ENCODE measurements around the gene DPM3.
"Not testable (repeated sequence)": the region's sequence is repeated elsewhere in the genome, so short reads cannot be mapped to it uniquely, and the experiment has no call there.

DPM3 gene

GRCh38 chr1:155163785-155164184, 23.5 kb upstream of the DPM3 start:
- not testable (repeated sequence) for H3K27ac ChIP-seq (ENCODE audit: low read depth, low read length); H3K36me3 ChIP-seq (ENCODE audit: control insufficient read depth, insufficient read depth, low read length); H3K4me3 ChIP-seq (ENCODE audit: low read length); H3K4me1 ChIP-seq (ENCODE audit: control insufficient read depth, insufficient read depth, low read length); H3K27me3 ChIP-seq (ENCODE audit: control insufficient read depth, insufficient read depth, low read length); H3K9ac ChIP-seq (ENCODE audit: low read length)

DNA sequence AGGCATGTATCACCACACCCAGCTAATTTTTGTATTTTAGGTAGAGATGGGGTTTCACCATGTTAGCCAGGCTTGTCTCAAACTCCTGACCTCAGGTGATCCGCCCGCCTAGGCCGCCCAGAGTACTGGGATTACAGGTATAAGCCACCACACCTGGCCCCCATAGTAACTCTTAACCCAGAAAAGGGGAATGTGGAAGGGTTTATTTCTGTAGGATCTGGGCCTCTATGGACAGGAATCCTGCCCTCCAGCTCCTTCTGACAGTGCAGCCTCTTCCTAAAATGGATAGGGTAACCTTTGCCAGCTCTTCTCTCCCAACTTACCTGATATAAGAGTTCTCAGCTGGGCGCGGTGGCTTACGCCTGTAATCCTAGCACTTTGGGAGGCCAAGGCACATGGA, 22.3 kb upstream of the DPM3 start:
- H3K27ac ChIP-seq (ENCODE audit: low read depth, low read length); H3K27me3 ChIP-seq (ENCODE audit: control insufficient read depth, insufficient read depth, low read length); H3K4me3 ChIP-seq (ENCODE audit: low read length); H3K9ac ChIP-seq (ENCODE audit: low read length); H3K36me3 ChIP-seq (ENCODE audit: control insufficient read depth, insufficient read depth, low read length); H3K4me1 ChIP-seq (ENCODE audit: control insufficient read depth, insufficient read depth, low read length): not testable (repeated sequence)

DNA sequence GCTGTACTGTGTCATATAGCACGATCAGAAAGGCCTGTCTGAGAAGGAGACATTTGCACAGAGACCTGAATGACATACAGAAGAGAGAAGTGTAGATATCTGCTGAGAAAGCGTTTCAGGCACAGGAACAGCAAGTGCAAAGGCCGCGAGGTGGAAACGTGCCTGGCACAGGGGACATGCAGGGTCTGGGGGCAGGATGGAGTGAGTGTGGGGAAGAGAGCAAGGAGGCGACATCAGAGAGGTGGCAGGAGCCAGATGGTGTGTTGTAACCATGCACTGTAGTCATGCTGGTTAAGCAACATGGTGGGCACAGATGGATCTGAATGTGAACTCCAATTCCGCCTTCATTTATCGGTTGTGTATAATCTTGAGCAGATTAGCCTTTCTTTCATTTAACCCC, 19.8 kb upstream of the DPM3 start:
- H3K4me3 ChIP-seq (ENCODE audit: low read length) = no peak overlapping the region
- H3K36me3 ChIP-seq (ENCODE audit: control insufficient read depth, insufficient read depth, low read length) = no peaks in the 10 kb centered on the region
- H3K27ac ChIP-seq (ENCODE audit: low read depth, low read length) = no peak overlapping the region
- no peaks in the 10 kb centered on the region for H3K4me1 ChIP-seq (ENCODE audit: control insufficient read depth, insufficient read depth, low read length)
- H3K27me3 ChIP-seq (ENCODE audit: control insufficient read depth, insufficient read depth, low read length) = no peaks in the 10 kb centered on the region
- no peak overlapping the region for H3K9ac ChIP-seq (ENCODE audit: low read length)

DNA sequence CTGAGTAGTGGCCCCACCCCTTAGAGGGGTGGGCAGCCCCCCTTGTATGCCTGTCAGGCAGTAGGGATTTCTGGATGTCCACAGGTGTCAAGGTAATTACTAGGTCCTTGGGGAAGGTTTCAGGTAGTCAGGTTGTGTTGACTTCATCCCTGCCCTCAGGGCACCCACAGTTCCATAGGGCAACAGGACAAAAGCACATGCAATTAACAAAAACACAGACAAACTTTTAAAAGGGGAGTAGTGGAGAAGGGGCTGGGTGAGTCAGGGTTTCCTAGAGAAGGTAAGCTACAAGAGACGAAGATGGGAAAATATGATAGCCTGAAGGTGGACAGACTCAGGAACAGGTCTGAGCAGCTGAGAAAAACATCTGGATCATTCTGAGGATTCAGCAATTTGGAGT, 18.7 kb upstream of the DPM3 start:
- H3K27me3 ChIP-seq (ENCODE audit: control insufficient read depth, insufficient read depth, low read length) = no peaks in the 10 kb centered on the region
- H3K4me3 ChIP-seq (ENCODE audit: low read length) = no peak overlapping the region
- H3K4me1 ChIP-seq (ENCODE audit: control insufficient read depth, insufficient read depth, low read length) = no peaks in the 10 kb centered on the region
- H3K27ac ChIP-seq (ENCODE audit: low read depth, low read length) = no peak overlapping the region
- H3K36me3 ChIP-seq (ENCODE audit: control insufficient read depth, insufficient read depth, low read length) = no peaks in the 10 kb centered on the region
- no peak overlapping the region for H3K9ac ChIP-seq (ENCODE audit: low read length)

DNA sequence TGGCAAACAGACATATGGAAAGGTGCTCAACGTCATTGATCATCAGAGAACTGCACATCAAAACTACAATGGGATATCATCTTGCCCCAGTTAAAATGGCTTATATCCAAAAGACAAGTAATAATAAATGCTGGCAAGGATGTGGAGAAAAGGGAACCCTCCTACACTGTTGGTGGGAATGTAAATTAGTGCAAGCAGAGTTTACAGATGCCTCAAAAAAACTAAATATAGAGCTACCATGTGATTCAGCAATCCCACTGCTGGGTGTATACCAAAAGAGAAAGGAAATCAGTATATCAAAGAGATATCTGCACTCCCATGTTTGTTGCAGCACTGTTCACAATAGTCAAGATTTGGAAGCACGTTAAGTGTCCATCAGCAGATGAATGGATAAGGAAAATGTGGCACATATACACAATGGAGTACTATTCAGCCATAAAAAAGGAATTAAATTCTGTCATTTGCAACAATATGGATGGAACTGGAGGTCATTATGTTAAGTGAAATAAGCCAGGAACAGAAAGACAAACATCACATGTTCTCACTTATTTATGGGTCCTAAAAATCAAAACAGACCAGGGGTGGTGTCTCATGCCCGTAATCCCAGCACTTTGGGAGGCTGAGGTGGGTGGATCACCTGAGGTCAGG, 15.8 kb upstream of the DPM3 start:
- H3K9ac ChIP-seq (ENCODE audit: low read length); H3K36me3 ChIP-seq (ENCODE audit: control insufficient read depth, insufficient read depth, low read length); H3K27me3 ChIP-seq (ENCODE audit: control insufficient read depth, insufficient read depth, low read length); H3K4me1 ChIP-seq (ENCODE audit: control insufficient read depth, insufficient read depth, low read length); H3K4me3 ChIP-seq (ENCODE audit: low read length); H3K27ac ChIP-seq (ENCODE audit: low read depth, low read length): not testable (repeated sequence)

- no peaks in the 10 kb centered on the region for H3K27me3 ChIP-seq (ENCODE audit: control insufficient read depth, insufficient read depth, low read length)
- no peak overlapping the region for H3K9ac ChIP-seq (ENCODE audit: low read length)
- H3K4me1 ChIP-seq (ENCODE audit: control insufficient read depth, insufficient read depth, low read length) = no peaks in the 10 kb centered on the region
- no peak overlapping the region for H3K27ac ChIP-seq (ENCODE audit: low read depth, low read length)
- no peak overlapping the region for H3K4me3 ChIP-seq (ENCODE audit: low read length)
- no peaks in the 10 kb centered on the region for H3K36me3 ChIP-seq (ENCODE audit: control insufficient read depth, insufficient read depth, low read length)
Observed at GRCh38 chr1:155145491-155145890, 5.2 kb upstream of the DPM3 start.

GRCh38 chr1:155141749-155142148, 1.4 kb upstream of the DPM3 start:
- Histone ChIP-seq H3K36me3 (ENCODE audit: control insufficient read depth, insufficient read depth, low read length) (no peaks in the 10 kb centered on the region), H3K27me3 (ENCODE audit: control insufficient read depth, insufficient read depth, low read length) (no peaks in the 10 kb centered on the region), H3K4me1 (ENCODE audit: control insufficient read depth, insufficient read depth, low read length) (peaks cover 3% of the 10 kb centered on the region), H3K4me3 (ENCODE audit: low read length) (no peak overlapping the region), H3K27ac (ENCODE audit: low read depth, low read length) (no peak overlapping the region), H3K9ac (ENCODE audit: low read length) (no peak overlapping the region)

- Histone ChIP-seq H3K27ac (ENCODE audit: low read depth, low read length) (peak overlapping the region; percentile 92), H3K4me3 (ENCODE audit: low read length) (peak overlapping the region; percentile 91), H3K9ac (ENCODE audit: low read length) (no peak overlapping the region), H3K4me1 (ENCODE audit: control insufficient read depth, insufficient read depth, low read length) (peaks cover 4% of the 10 kb centered on the region), H3K27me3 (ENCODE audit: control insufficient read depth, insufficient read depth, low read length) (no peaks in the 10 kb centered on the region), H3K36me3 (ENCODE audit: control insufficient read depth, insufficient read depth, low read length) (no peaks in the 10 kb centered on the region)
Observed at GRCh38 chr1:155140630-155140953, 261 bp upstream of the DPM3 start.

DNA sequence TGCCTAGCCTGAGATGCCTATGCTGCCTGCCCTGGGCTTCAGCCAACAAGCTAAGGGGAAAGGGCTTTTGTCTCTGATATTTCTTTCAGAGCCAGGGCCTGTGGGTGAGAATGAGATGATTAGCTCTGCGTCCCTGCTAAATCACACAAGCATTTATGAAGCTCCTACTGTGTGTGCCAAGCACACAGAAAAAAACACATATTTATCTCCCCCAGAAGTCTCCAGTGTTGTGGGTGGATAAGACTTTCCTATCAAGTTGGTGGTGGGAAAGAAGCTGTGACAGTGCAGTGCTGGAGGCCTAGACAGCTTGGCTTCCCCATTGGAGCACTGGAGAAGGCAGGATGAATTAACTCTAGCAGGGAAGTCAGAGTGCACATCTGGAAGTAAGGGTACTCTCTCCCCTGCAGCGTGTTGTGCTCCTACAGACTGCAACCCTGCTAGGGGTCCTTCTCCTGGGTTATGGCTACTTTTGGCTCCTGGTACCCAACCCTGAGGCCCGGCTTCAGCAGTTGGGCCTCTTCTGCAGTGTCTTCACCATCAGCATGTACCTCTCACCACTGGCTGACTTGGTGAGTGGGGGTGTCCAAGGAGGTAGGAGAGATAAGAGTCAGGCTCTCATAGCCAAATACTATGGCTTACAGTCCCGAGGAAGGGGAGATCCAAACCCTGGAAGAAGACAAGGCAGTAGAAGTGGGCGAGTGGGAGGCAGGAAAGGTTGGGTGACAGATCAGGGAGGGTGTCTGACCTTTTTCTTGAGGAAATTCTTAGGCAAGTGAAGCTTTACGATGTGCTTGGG, 3.0 kb downstream of the DPM3 start:
- peak overlapping the region; percentile 54 for H3K4me3 ChIP-seq (ENCODE audit: low read length)
- H3K36me3 ChIP-seq (ENCODE audit: control insufficient read depth, insufficient read depth, low read length) = peaks cover 11% of the 10 kb centered on the region
- peak overlapping the region; percentile 41 for H3K27ac ChIP-seq (ENCODE audit: low read depth, low read length)
- H3K4me1 ChIP-seq (ENCODE audit: control insufficient read depth, insufficient read depth, low read length) = peaks cover 8% of the 10 kb centered on the region
- no peaks in the 10 kb centered on the region for H3K27me3 ChIP-seq (ENCODE audit: control insufficient read depth, insufficient read depth, low read length)
- H3K9ac ChIP-seq (ENCODE audit: low read length) = no peak overlapping the region

DNA sequence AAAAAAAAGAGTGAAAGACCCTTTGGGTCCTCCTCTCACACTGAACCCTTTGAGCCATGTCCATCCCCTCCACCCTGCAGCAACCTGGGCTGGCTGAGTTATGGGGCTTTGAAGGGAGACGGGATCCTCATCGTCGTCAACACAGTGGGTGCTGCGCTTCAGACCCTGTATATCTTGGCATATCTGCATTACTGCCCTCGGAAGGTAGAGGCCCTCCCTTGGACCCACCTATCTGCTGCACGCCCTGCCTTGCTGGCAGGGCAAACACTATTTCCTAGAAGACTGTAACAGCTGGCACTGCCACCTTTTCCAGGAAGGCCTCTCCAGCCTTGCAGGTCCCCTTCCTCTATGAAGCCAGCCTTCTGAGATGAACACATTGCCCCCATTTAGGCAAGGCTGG, 3.6 kb downstream of the DPM3 start:
- H3K9ac ChIP-seq (ENCODE audit: low read length) = no peak overlapping the region
- peak overlapping the region; percentile 54 for H3K4me3 ChIP-seq (ENCODE audit: low read length)
- H3K4me1 ChIP-seq (ENCODE audit: control insufficient read depth, insufficient read depth, low read length) = peaks cover 8% of the 10 kb centered on the region
- peak overlapping the region; percentile 41 for H3K27ac ChIP-seq (ENCODE audit: low read depth, low read length)
- H3K36me3 ChIP-seq (ENCODE audit: control insufficient read depth, insufficient read depth, low read length) = peaks cover 13% of the 10 kb centered on the region
- H3K27me3 ChIP-seq (ENCODE audit: control insufficient read depth, insufficient read depth, low read length) = no peaks in the 10 kb centered on the region

GRCh38 chr1:155135415-155136028, 4.8 kb downstream of the DPM3 start, which contains the start of gene SLC50A1:
Gene SLC50A1 (plus strand): TSS chr1:155135852. CDS start chr1:155135912, 60 bp downstream.
- Histone ChIP-seq H3K4me1 (ENCODE audit: control insufficient read depth, insufficient read depth, low read length) (peaks cover 8% of the 10 kb centered on the region), H3K27ac (ENCODE audit: low read depth, low read length) (peak within 1 kb of the TSS; percentile 99), H3K9ac (ENCODE audit: low read length) (peak within 1 kb of the TSS; percentile 97), H3K36me3 (ENCODE audit: control insufficient read depth, insufficient read depth, low read length) (peaks cover 20% of the 10 kb centered on the region), H3K4me3 (ENCODE audit: low read length) (peak within 1 kb of the TSS; percentile 92), H3K27me3 (ENCODE audit: control insufficient read depth, insufficient read depth, low read length) (no peaks in the 10 kb centered on the region)

- peaks cover 10% of the 10 kb centered on the region for H3K4me1 ChIP-seq (ENCODE audit: control insufficient read depth, insufficient read depth, low read length)
- peaks cover 20% of the 10 kb centered on the region for H3K36me3 ChIP-seq (ENCODE audit: control insufficient read depth, insufficient read depth, low read length)
- H3K9ac ChIP-seq (ENCODE audit: low read length) = peak overlapping the region; percentile 97
- peak overlapping the region; percentile 92 for H3K4me3 ChIP-seq (ENCODE audit: low read length)
- peak overlapping the region; percentile 99 for H3K27ac ChIP-seq (ENCODE audit: low read depth, low read length)
- H3K27me3 ChIP-seq (ENCODE audit: control insufficient read depth, insufficient read depth, low read length) = no peaks in the 10 kb centered on the region
Observed at GRCh38 chr1:155134880-155135414, 5.4 kb downstream of the DPM3 start.
